ENCODE results near the gene NCAM2. TPM values are rescaled to one million over a fixed set of nuclear protein-coding genes. Genes with fewer than 3 reads are reported as not detected.

The NCAM2 gene
- total RNA-seq, 1 experiment from 2014 or later = not detected

- POLR2A ChIA-PET = no interaction called here
- no peaks in the 10 kb centered on the region for H4K20me1 ChIP-seq (ENCODE audit: insufficient read depth)
- intact Hi-C loops (cut with micrococcal nuclease) = no loop called here
- H2AFZ ChIP-seq (ENCODE audit: low read depth, low read length, poor library complexity, severe bottlenecking) = no peak overlapping the region
- no peaks in the 10 kb centered on the region for H3K27me3 ChIP-seq (ENCODE audit: insufficient read depth, low read length)
- H3K36me3 ChIP-seq (ENCODE audit: control insufficient read depth in 1 of 2, insufficient read depth in 2 of 2, low read length in 2 of 2) = no peaks in the 10 kb centered on the region
- no peak overlapping the region for H3K4me3 ChIP-seq (replicated peaks in 1 of 2; ENCODE audit: low read depth in 1 of 2, low read length in 2 of 2)
- no peak overlapping the region for H3K4me2 ChIP-seq (ENCODE audit: low read length)
- no peak overlapping the region for H3K27ac ChIP-seq (ENCODE audit: low read depth, low read length)
- H3K9me2 ChIP-seq (ENCODE audit: insufficient read depth) = no peaks in the 10 kb centered on the region
- no peak overlapping the region for H3K9ac ChIP-seq (ENCODE audit: low read length)
- H3K79me2 ChIP-seq (ENCODE audit: insufficient read depth, low read length) = no peaks in the 10 kb centered on the region
- TF ChIP-seq ATF3 (IDR thresholded peaks at IDR 0.05) = no peak
- TF ChIP-seq REST (IDR thresholded peaks at IDR 0.05; ENCODE audit: low read depth) = no peak
- no peak for TF ChIP-seq ZNF274 (IDR thresholded peaks at IDR 0.05; ENCODE audit: low read depth, low read length)
- TF ChIP-seq POLR2A (IDR thresholded peaks at IDR 0.05; ENCODE audit: borderline replicate concordance, extremely low read depth, insufficient read depth, insufficient read length) = no peak
- TF ChIP-seq ELF1 (IDR thresholded peaks at IDR 0.05; ENCODE audit: borderline replicate concordance, low read depth) = no peak
- no peak for TF ChIP-seq EZH2phosphoT487 (IDR thresholded peaks at IDR 0.05; ENCODE audit: borderline replicate concordance)
- no peak for TF ChIP-seq YY1 (IDR thresholded peaks at IDR 0.05; ENCODE audit: extremely low read depth, insufficient replicate concordance, low read depth, low read length)
- no peak for TF ChIP-seq POLR2AphosphoS5 (IDR thresholded peaks at IDR 0.05; ENCODE audit: low read depth, low read length)
- TF ChIP-seq EZH2 (IDR thresholded peaks at IDR 0.05) = no peak
- no peak for TF ChIP-seq FOSL1 (IDR thresholded peaks at IDR 0.05; ENCODE audit: low read depth)
- ATAC-seq = no peak
- RAD21 ChIA-PET (ENCODE audit: low non-redundant PET in 1 of 2, low total read pairs in 2 of 2, uncharacterized antibody in 2 of 2, unreplicated experiment in 2 of 2) = no interaction called here
- no peaks in the 10 kb centered on the region for H3K4me1 ChIP-seq (ENCODE audit: control insufficient read depth in 1 of 2, insufficient read depth in 2 of 2, low read length in 2 of 2)
- CTCF ChIA-PET = no interaction called here
- no TSS peak for BruUV-seq (replicated peaks)
- no peak for DNase-seq (ENCODE audit: low read depth, low spot score)
- H3K9me3 ChIP-seq (ENCODE audit: control insufficient read depth in 1 of 2, insufficient read depth in 1 of 2, low read depth in 1 of 2, low read length in 2 of 2) = peaks cover 8 to 18% of the 10 kb centered on the region in 2 experiments; a peak in 2 of 4 replicates
These were observed 30.1 kb downstream of the NCAM2 start for GRCh38 chr21:21028275-21028820.

Measured in HCT116 (cell line).